HCT116 (cell line): ENCODE data around the gene PLAAT3. TPM values are rescaled to one million over a fixed set of nuclear protein-coding genes. Genes with fewer than 3 reads are reported as not detected.

Experiments used
- ATAC-seq: fragments of 200-7000 bp; cut with Tn5 transposase; 2 replicates; pipeline ENCODE4 v1.9.1; 2020; ENCODE audit warnings: mild to moderate bottlenecking, moderate library complexity
- BruUV-seq: library from RNA; stranded (reverse); fragments of 400-500 nt; replicated peaks from 2 replicates; lab custom pipeline; 2021; lab: Mats Ljungman, UMichigan
- CTCF ChIA-PET: fragments of 300-600 bp; sonication (Branson Sonifier 250); formaldehyde crosslinking; loops from one replicate; lab custom pipeline; 2021; ENCODE audit warnings: antibody characterized with exemption; lab: Charles Lee
- POLR2A ChIA-PET: fragments of 300-600, 350-600 bp; sonication (Branson Sonifier 250); formaldehyde crosslinking; loops from one replicate; lab custom pipeline; 2021; ENCODE audit warnings: antibody characterized with exemption; lab: Charles Lee
- RAD21 ChIA-PET, 2 experiments: fragments of 300-600 bp; sonication (Branson Sonifier 250); formaldehyde crosslinking; loops; one replicate each; lab custom pipeline; 2023; ENCODE audit warnings: low total read pairs in 2 of 2; ENCODE audit not compliant: uncharacterized antibody in 2 of 2, unreplicated experiment in 2 of 2, low non-redundant PET in 1 of 2; lab: Charles Lee
- DNase-seq: peaks from one replicate; pipeline ENCODE4 v3.0.0-alpha.2; 2010; ENCODE audit warnings: low read depth, low spot score
- H2AFZ ChIP-seq: fragments of 200-600 bp; shearing (Covaris generic), sonication (generic); 2 replicates; pipeline ENCODE4 v1.6.1; 2017; ENCODE audit warnings: low read depth, mixed run types, mixed read lengths, antibody characterized with exemption, low read length; ENCODE audit not compliant: poor library complexity, severe bottlenecking
- H3K27ac ChIP-seq: 2 replicates; pipeline ENCODE4 v1.5.1; 2012; ENCODE audit warnings: low read depth, low read length
- H3K27me3 ChIP-seq: fragments of 200-600 bp; sonication (generic); 2 replicates; pipeline ENCODE4 v1.6.1; 2016; ENCODE audit warnings: mixed run types, low read length, mixed read lengths; ENCODE audit not compliant: insufficient read depth
- H3K36me3 ChIP-seq, 2 experiments: fragments of 200-500 bp in 1 of 2; fragments of 200-600 bp in 1 of 2; sonication (Bioruptor generic) in 1 of 2; sonication (generic) in 1 of 2; 2 replicates each; pipeline versions ENCODE4 v1.5.1 to v1.6.1; 2014 to 2016; ENCODE audit warnings: low read length in 2 of 2, inconsistent platforms in 1 of 2, mixed read lengths in 1 of 2, mixed run types in 1 of 2; ENCODE audit not compliant: insufficient read depth in 2 of 2, control insufficient read depth in 1 of 2
- H3K4me1 ChIP-seq, 2 experiments: fragments of 200-600 bp in 1 of 2; sonication (generic) in 1 of 2; 2 replicates each; pipeline versions ENCODE4 v1.5.1 to v1.6.1; 2012 to 2017; ENCODE audit warnings: low read length in 2 of 2, inconsistent platforms in 1 of 2, mild to moderate bottlenecking in 1 of 2, mixed read lengths in 1 of 2, mixed run types in 1 of 2, moderate library complexity in 1 of 2; ENCODE audit not compliant: insufficient read depth in 2 of 2, control insufficient read depth in 1 of 2
- H3K4me2 ChIP-seq: fragments of 200-600 bp; sonication (generic); 2 replicates; pipeline ENCODE4 v1.6.1; 2017; ENCODE audit warnings: mixed run types, low read length, mixed read lengths
- H3K4me3 ChIP-seq, 2 experiments: fragments of 200-600 bp in 1 of 2; sonication (generic) in 1 of 2; replicated peaks in 1 of 2; 2 replicates each; pipeline ENCODE4 v1.5.1; 2011 to 2016; ENCODE audit warnings: low read length in 2 of 2, control low read depth in 1 of 2, low read depth in 1 of 2, mild to moderate bottlenecking in 1 of 2, mixed read lengths in 1 of 2, mixed run types in 1 of 2
- H3K79me2 ChIP-seq: fragments of 200-600 bp; sonication (generic); 2 replicates; pipeline ENCODE4 v1.6.1; 2017; ENCODE audit warnings: mild to moderate bottlenecking, mixed run types, low read length, moderate library complexity, mixed read lengths; ENCODE audit not compliant: insufficient read depth
- H3K9ac ChIP-seq: fragments of 200-600 bp; sonication (generic); 2 replicates; pipeline ENCODE4 v1.6.1; 2016; ENCODE audit warnings: low read length, mixed read lengths
- H3K9me2 ChIP-seq: fragments of 200-600 bp; sonication (generic), shearing (Covaris generic); 2 replicates; pipeline ENCODE4 v1.6.1; 2017; ENCODE audit warnings: mixed run types, mild to moderate bottlenecking, moderate library complexity; ENCODE audit not compliant: insufficient read depth
- H3K9me3 ChIP-seq, 2 experiments: fragments of 200-500 bp in 1 of 2; fragments of 200-600 bp in 1 of 2; sonication (Bioruptor generic) in 1 of 2; sonication (generic) in 1 of 2; 2 replicates each; pipeline ENCODE4 v1.6.1; 2014 to 2017; ENCODE audit warnings: low read length in 2 of 2, mixed read lengths in 2 of 2, inconsistent platforms in 1 of 2, low read depth in 1 of 2, mild to moderate bottlenecking in 1 of 2, mixed run types in 1 of 2, moderate library complexity in 1 of 2; ENCODE audit not compliant: control insufficient read depth in 1 of 2, insufficient read depth in 1 of 2
- H4K20me1 ChIP-seq: fragments of 200-600 bp; sonication (generic), shearing (Covaris generic); 2 replicates; pipeline ENCODE4 v1.6.1; 2017; ENCODE audit warnings: mixed run types, mild to moderate bottlenecking, moderate library complexity; ENCODE audit not compliant: insufficient read depth
- CBX3 ChIP-seq: IDR thresholded peaks from 2 replicates; pipeline ENCODE4 v1.6.1; 2012; ENCODE audit warnings: low read depth
- CEBPB ChIP-seq: IDR thresholded peaks from 2 replicates; pipeline ENCODE4 v1.6.1; 2012; ENCODE audit warnings: low read depth
- EGR1 ChIP-seq: IDR thresholded peaks from 2 replicates; pipeline ENCODE4 v1.6.1; 2012; ENCODE audit warnings: low read depth
- ELF1 ChIP-seq: IDR thresholded peaks from 2 replicates; pipeline ENCODE4 v1.6.1; 2012; ENCODE audit warnings: low read depth, borderline replicate concordance
- EZH2 ChIP-seq: fragments of 200-600 bp; sonication (generic); IDR thresholded peaks from 2 replicates; pipeline ENCODE4 v1.6.1; 2017; ENCODE audit warnings: antibody characterized with exemption, mixed run types
- EZH2phosphoT487 ChIP-seq: fragments of 200-600 bp; IDR thresholded peaks from 2 replicates; pipeline ENCODE4 v1.6.1; 2018; ENCODE audit warnings: antibody characterized with exemption, borderline replicate concordance
- JUND ChIP-seq: IDR thresholded peaks from 2 replicates; pipeline ENCODE4 v1.6.1; 2012
- POLR2A ChIP-seq: IDR thresholded peaks from 2 replicates; pipeline ENCODE4 v1.7.0; 2011; ENCODE audit warnings: borderline replicate concordance; ENCODE audit not compliant: insufficient read depth, insufficient read length; ENCODE audit errors: extremely low read depth
- RAD21 ChIP-seq: IDR thresholded peaks from 2 replicates; pipeline ENCODE4 v1.6.1; 2012; ENCODE audit warnings: low read depth, mild to moderate bottlenecking
- SIN3A ChIP-seq: IDR thresholded peaks from 2 replicates; pipeline ENCODE4 v1.6.1; 2012; ENCODE audit warnings: low read depth
- SP1 ChIP-seq: IDR thresholded peaks from 2 replicates; pipeline ENCODE4 v1.6.1; 2012; ENCODE audit warnings: low read depth
- SRF ChIP-seq: IDR thresholded peaks from 2 replicates; pipeline ENCODE4 v1.6.1; 2012; ENCODE audit warnings: low read depth
- TCF7L2 ChIP-seq: IDR thresholded peaks from 2 replicates; pipeline ENCODE4 v1.7.0; 2011; ENCODE audit warnings: borderline replicate concordance, inconsistent platforms; ENCODE audit not compliant: insufficient read depth, insufficient read length; ENCODE audit errors: extremely low read depth
- YY1 ChIP-seq: IDR thresholded peaks from 2 replicates; pipeline ENCODE4 v1.6.1; 2011; ENCODE audit warnings: low read length, low read depth, moderate library complexity, mild to moderate bottlenecking; ENCODE audit not compliant: insufficient replicate concordance; ENCODE audit errors: extremely low read depth
- ZFX ChIP-seq: fragments of 450-650 bp; IDR thresholded peaks from 2 replicates; pipeline ENCODE4 v1.6.1; 2017
- intact Hi-C: fragments of 100-400 bp; cut with micrococcal nuclease; formaldehyde crosslinking; loops from 2 replicates; pipeline ENCODE4 v1.10.0; 2022
- total RNA-seq: library from RNA; stranded (reverse); gene quantifications from one replicate; pipeline ENCODE4 v1.2.1, GENCODE V29; 2021; ENCODE audit not compliant: unreplicated experiment
- TF ChIP-seq, protein P1 (sequence below): IDR thresholded peaks from 2 replicates; pipeline ENCODE4 v1.6.1; 2012
- TF ChIP-seq, protein P2 (sequence below): IDR thresholded peaks from 2 replicates; pipeline ENCODE4 v1.6.1; 2011; ENCODE audit warnings: mild to moderate bottlenecking, low read length, moderate library complexity; ENCODE audit not compliant: insufficient replicate concordance; ENCODE audit errors: extremely low read depth
- TF ChIP-seq, protein P3 (sequence below), 3 experiments: fragments of 200-600 bp in 1 of 3; sonication (generic) in 1 of 3; IDR thresholded peaks in 2 of 3; conservative IDR thresholded peaks in 1 of 3; 2 replicates each; pipeline ENCODE4 v1.5.1; 2012 to 2017; ENCODE audit warnings: low read depth in 2 of 3, low read length in 2 of 3, antibody characterized with exemption in 1 of 3, borderline replicate concordance in 1 of 3, control low read depth in 1 of 3, mild to moderate bottlenecking in 1 of 3, mixed read lengths in 1 of 3, mixed run types in 1 of 3, moderate library complexity in 1 of 3; ENCODE audit not compliant: insufficient read depth in 1 of 3
- TF ChIP-seq, protein P4 (sequence below): IDR thresholded peaks from 2 replicates; pipeline ENCODE4 v1.6.1; 2012; ENCODE audit warnings: low read depth

The PLAAT3 gene
- total RNA-seq, 1 experiment from 2014 or later = 31.1 TPM

DNA sequence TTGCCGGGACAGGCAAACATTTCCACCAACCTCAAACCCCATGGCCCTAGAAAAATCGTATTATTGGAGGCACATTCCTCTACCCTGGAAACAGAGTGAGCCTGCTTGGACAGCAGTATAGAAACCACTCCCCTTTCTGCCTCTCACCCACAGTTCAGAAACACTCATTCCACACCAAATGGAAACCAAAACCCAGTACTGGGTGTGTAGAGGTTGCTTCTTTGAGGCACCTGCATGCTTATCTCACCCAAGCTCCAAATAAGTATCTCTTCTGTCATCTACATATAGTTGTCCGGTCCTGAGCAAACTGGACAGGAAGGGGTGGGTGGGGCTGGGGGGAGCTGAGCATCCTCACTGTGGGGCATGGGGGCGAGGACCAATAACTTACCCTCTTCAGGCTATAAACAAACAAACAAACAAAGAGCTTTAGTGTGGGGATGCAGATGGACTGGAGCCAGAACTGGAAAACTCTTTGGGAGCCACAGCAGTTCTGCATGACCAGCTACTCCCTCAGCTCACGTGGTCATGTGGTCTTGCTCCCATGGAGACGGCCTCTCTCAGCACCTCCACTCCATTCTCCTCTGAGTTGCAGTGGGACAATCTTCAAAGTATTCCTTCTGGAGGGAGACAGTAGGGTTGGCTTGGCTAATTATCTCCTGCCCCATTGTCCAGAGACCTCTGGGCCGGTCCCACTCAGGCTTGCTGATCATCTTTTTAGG is 50.0 kb downstream of the PLAAT3 start:
- Histone ChIP-seq H3K36me3 (no peaks in the 10 kb centered on the region), H3K27ac (no peak overlapping the region), H3K4me2 (no peak overlapping the region), H3K27me3 (no peaks in the 10 kb centered on the region), H3K9ac (no peak overlapping the region), H3K4me3 (no peak overlapping the region), H4K20me1 (no peaks in the 10 kb centered on the region), H3K4me1 (peaks cover 17 to 33% of the 10 kb centered on the region in 2 experiments), H3K79me2 (no peaks in the 10 kb centered on the region), H3K9me3 (no peaks in the 10 kb centered on the region), H3K9me2 (no peaks in the 10 kb centered on the region), H2AFZ (no peak overlapping the region)
- intact Hi-C loops = no loop called here
- BruUV-seq = no TSS peak
- DNase-seq (no peak), ATAC-seq (no peak)
- ChIA-PET RAD21 (no interaction called here), POLR2A (no interaction called here), CTCF (no interaction called here)
- TF ChIP-seq ELF1 = no peak
- no peak for TF ChIP-seq JUND
- TF ChIP-seq CEBPB = no peak
- no peak for TF ChIP-seq TCF7L2
- TF ChIP-seq CBX3 = no peak
- no peak for TF ChIP-seq EZH2phosphoT487
- TF ChIP-seq POLR2A = no peak
- TF ChIP-seq EZH2 = no peak
- TF ChIP-seq SP1 = no peak
- TF ChIP-seq EGR1 = no peak
- TF ChIP-seq, protein P1, sequence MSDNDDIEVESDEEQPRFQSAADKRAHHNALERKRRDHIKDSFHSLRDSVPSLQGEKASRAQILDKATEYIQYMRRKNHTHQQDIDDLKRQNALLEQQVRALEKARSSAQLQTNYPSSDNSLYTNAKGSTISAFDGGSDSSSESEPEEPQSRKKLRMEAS = no peak
- no peak for TF ChIP-seq YY1
- TF ChIP-seq, protein P2, sequence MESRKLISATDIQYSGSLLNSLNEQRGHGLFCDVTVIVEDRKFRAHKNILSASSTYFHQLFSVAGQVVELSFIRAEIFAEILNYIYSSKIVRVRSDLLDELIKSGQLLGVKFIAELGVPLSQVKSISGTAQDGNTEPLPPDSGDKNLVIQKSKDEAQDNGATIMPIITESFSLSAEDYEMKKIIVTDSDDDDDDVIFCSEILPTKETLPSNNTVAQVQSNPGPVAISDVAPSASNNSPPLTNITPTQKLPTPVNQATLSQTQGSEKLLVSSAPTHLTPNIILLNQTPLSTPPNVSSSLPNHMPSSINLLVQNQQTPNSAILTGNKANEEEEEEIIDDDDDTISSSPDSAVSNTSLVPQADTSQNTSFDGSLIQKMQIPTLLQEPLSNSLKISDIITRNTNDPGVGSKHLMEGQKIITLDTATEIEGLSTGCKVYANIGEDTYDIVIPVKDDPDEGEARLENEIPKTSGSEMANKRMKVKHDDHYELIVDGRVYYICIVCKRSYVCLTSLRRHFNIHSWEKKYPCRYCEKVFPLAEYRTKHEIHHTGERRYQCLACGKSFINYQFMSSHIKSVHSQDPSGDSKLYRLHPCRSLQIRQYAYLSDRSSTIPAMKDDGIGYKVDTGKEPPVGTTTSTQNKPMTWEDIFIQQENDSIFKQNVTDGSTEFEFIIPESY = no peak
- no peak for TF ChIP-seq SIN3A
- TF ChIP-seq, protein P3, sequence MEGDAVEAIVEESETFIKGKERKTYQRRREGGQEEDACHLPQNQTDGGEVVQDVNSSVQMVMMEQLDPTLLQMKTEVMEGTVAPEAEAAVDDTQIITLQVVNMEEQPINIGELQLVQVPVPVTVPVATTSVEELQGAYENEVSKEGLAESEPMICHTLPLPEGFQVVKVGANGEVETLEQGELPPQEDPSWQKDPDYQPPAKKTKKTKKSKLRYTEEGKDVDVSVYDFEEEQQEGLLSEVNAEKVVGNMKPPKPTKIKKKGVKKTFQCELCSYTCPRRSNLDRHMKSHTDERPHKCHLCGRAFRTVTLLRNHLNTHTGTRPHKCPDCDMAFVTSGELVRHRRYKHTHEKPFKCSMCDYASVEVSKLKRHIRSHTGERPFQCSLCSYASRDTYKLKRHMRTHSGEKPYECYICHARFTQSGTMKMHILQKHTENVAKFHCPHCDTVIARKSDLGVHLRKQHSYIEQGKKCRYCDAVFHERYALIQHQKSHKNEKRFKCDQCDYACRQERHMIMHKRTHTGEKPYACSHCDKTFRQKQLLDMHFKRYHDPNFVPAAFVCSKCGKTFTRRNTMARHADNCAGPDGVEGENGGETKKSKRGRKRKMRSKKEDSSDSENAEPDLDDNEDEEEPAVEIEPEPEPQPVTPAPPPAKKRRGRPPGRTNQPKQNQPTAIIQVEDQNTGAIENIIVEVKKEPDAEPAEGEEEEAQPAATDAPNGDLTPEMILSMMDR (IDR thresholded peaks at IDR 0.05 in 2 of 3, conservative IDR thresholded peaks at IDR 0.05 in 1 of 3; ENCODE audit: borderline replicate concordance in 1 of 3, insufficient read depth in 1 of 3, low read depth in 2 of 3, low read length in 2 of 3) = no peak
- TF ChIP-seq RAD21 = no peak
- TF ChIP-seq, protein P4, sequence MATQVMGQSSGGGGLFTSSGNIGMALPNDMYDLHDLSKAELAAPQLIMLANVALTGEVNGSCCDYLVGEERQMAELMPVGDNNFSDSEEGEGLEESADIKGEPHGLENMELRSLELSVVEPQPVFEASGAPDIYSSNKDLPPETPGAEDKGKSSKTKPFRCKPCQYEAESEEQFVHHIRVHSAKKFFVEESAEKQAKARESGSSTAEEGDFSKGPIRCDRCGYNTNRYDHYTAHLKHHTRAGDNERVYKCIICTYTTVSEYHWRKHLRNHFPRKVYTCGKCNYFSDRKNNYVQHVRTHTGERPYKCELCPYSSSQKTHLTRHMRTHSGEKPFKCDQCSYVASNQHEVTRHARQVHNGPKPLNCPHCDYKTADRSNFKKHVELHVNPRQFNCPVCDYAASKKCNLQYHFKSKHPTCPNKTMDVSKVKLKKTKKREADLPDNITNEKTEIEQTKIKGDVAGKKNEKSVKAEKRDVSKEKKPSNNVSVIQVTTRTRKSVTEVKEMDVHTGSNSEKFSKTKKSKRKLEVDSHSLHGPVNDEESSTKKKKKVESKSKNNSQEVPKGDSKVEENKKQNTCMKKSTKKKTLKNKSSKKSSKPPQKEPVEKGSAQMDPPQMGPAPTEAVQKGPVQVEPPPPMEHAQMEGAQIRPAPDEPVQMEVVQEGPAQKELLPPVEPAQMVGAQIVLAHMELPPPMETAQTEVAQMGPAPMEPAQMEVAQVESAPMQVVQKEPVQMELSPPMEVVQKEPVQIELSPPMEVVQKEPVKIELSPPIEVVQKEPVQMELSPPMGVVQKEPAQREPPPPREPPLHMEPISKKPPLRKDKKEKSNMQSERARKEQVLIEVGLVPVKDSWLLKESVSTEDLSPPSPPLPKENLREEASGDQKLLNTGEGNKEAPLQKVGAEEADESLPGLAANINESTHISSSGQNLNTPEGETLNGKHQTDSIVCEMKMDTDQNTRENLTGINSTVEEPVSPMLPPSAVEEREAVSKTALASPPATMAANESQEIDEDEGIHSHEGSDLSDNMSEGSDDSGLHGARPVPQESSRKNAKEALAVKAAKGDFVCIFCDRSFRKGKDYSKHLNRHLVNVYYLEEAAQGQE = no peak
- TF ChIP-seq ZFX = no peak
- TF ChIP-seq SRF = no peak
